SJSA1 (cell line): Measurements from ENCODE around the gene RUNX3. TPM values are rescaled to one million over a fixed set of nuclear protein-coding genes. Genes with fewer than 3 reads are reported as not detected.

Source experiments
- DNase-seq, 2 experiments: peaks; one replicate each; pipeline ENCODE4 v3.0.0-alpha.2; 2015 to 2020; ENCODE audit warnings: low spot score in 2 of 2, low read depth in 1 of 2
- H3K27ac ChIP-seq: fragments of 250-450 bp; sonication (Bioruptor Pico); 2 replicates; pipeline ENCODE4 v1.5.1; 2020; ENCODE audit warnings: mild to moderate bottlenecking, moderate library complexity
- H3K27me3 ChIP-seq: fragments of 250-450 bp; sonication (Bioruptor Pico); replicated peaks from 2 replicates; pipeline ENCODE4 v1.5.1; 2020; ENCODE audit warnings: mild to moderate bottlenecking, moderate library complexity
- H3K36me3 ChIP-seq: fragments of 250-450 bp; sonication (Bioruptor Pico); 2 replicates; pipeline ENCODE4 v1.5.1; 2020; ENCODE audit warnings: mild to moderate bottlenecking
- H3K4me1 ChIP-seq: fragments of 250-450 bp; sonication (Bioruptor Pico); replicated peaks from 2 replicates; pipeline ENCODE4 v1.6.1; 2021; ENCODE audit warnings: mild to moderate bottlenecking
- H3K4me3 ChIP-seq: fragments of 250-450 bp; sonication (Bioruptor Pico); 2 replicates; pipeline ENCODE4 v1.5.1; 2020; ENCODE audit warnings: mild to moderate bottlenecking
- H3K9me3 ChIP-seq: fragments of 250-450 bp; sonication (Bioruptor Pico); replicated peaks from 2 replicates; pipeline ENCODE4 v1.5.1; 2020; ENCODE audit warnings: mild to moderate bottlenecking
- total RNA-seq: library from RNA; depleted of rRNA; stranded (reverse); fragments of >200 nt; shearing (Covaris generic); gene quantifications from 2 replicates; pipeline ENCODE4 v1.2.3, GENCODE V29; 2014

RUNX3 gene
- total RNA-seq, 1 experiment from 2014 or later: 8.8 TPM

DNA sequence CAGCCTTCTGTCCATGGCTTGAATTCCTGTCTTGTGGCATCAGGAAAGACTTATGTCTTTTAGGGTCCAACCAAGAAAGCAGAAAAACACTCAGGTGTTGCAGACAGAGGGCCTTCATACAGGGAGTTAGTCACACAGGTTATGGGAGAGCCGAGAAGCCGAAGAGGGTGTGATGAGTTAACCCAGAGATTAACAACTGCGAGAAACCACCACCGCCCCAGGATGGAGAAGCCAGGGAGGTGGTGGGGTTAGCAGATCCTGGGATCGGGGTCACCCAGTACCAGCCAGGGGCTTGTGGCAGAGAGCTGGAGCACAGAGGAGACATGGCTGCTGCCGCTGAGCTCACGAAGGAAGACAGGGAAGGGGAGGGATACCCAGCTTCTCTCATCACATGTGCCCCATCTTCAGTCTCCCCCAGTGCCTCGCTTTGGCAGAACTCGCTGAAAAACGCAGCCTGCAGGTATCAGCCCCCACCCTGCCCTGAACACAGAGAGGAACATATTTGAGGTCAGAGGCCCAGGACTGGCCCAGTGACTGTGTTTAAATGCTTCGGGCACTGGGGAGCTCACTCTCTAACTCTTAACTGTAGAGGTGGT, 58.7 kb downstream of the RUNX3 start:
- Histone ChIP-seq H3K4me1 (no peaks in the 10 kb centered on the region), H3K4me3 (no peak overlapping the region), H3K27me3 (no peaks in the 10 kb centered on the region), H3K27ac (no peak overlapping the region), H3K9me3 (no peaks in the 10 kb centered on the region), H3K36me3 (no peaks in the 10 kb centered on the region)
- DNase-seq: no peak

DNA sequence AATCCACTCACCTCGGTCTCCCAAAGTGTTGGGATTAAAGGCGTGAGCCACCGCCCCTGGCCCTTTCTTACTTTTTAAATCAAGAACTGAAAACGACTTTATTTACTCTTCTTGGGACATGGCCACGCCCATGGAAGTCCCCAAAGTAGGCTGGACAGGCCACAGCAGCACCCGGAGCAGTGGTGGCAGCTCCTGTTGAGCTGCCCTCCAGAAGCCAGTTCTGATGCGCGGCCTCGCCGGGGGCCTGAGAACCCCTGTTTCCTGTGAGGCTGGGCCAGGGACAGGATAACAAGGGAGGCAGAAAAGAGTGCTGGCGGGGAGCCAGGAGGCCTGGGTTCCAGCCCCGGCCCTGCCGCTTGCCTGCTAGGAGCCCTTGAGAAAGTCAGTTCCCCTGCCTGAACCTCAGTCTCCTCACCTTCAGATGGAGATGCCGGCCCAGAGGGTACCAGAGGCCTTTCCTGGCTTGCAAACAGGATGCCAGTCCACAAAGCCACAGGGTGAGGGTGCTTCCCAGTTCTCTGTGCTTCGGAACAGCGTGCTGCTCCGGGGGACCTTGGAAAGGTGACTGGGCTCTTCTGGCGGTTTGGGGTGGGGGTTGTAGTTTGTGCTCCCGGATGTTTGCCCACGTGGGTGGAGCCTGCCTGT, 59.4 kb downstream of the RUNX3 start:
- Histone ChIP-seq H3K27ac (no peak overlapping the region), H3K36me3 (no peaks in the 10 kb centered on the region), H3K4me1 (no peaks in the 10 kb centered on the region), H3K27me3 (no peaks in the 10 kb centered on the region), H3K9me3 (no peaks in the 10 kb centered on the region), H3K4me3 (no peak overlapping the region)
- DNase-seq: no peak

DNA sequence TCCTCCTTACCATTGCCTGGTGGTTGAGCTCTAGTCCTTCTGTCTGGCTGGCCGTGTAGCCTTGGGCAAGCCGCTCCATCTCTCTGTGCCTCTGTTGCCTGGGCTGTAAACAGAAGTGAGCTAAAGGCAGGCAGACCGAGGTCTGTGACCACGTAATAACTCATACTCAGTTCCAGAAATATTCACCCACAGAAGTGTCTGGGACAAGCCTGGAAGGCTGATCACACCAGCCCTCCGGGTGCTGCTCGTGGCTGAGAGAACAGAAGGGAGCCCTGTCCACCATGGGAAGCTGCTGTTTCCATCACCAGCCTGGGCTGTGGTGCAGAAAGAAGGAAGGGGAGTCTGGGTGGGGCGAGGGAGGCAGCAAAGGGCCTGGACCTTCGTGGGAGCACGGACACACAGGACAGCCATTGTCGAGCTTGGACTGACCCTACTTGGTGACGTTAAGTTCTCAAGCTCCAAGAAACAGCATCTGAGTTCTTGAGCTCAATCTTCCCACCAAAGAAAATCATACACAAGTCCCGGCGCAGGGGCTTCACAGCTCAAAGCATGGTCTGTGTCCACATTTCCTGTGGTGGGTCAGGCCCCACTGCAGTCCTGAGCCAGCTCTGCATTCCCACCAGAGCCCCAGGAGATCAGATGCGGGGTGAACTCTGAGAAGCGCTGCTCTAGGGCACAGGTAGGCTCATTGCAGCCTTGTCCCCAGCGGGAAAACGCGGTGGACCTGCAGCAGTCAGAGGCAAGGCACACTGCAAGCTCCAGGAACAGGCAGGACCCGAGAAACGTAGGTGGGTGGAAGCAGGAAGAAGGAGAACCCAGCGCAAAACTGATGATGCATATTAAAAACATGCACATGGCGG, 61.8 kb downstream of the RUNX3 start:
- no peaks in the 10 kb centered on the region for H3K9me3 ChIP-seq
- H3K27me3 ChIP-seq: no peaks in the 10 kb centered on the region
- H3K4me1 ChIP-seq: peaks cover 5% of the 10 kb centered on the region; the same call in 1 of the 2 replicates
- H3K27ac ChIP-seq: no peak overlapping the region
- no peaks in the 10 kb centered on the region for H3K36me3 ChIP-seq
- no peak overlapping the region for H3K4me3 ChIP-seq
- no peak for DNase-seq

DNA sequence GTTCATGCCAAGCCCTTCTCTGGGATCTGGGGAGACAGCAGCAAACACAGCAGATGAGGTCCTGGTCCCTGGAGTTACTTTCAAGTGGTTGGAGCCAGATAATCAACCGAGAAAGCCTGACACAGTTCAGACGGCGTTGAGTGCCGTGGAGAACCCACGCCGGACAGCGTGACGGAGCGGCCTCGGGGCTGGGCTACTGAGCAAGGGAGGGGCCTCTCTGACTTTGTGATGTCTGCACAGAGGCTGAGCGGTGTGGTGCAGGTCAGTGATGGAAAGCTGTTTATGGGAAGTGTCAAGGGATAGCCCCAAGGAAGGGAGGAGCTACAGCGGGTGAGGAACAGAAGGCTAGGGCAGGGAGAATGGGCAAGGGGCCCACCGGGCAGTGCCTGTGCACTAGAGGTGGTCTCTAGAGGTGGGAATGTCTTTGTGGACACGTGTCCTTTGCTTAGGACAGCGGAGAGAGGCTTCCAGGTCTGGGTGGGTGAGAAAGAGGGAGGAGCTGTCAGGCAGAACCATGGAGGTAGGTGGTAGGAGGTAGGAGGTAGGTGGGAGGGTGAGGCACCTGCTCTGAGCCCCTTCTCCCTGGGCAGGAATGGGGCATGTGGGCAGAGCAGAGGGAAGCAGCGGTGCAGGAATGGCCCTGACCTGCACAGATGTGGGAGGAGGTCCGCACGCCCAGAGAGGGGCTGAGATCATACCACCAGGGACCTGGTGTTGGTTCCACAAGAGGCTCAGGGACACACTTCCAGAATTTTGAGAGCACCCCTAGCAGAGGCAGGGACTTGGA, 62.8 kb downstream of the RUNX3 start:
- no peak for DNase-seq
- Histone ChIP-seq H3K9me3 (no peaks in the 10 kb centered on the region), H3K27ac (no peak overlapping the region), H3K4me3 (no peak overlapping the region), H3K4me1 (peaks cover 10% of the 10 kb centered on the region; the same call in 1 of the 2 replicates), H3K27me3 (no peaks in the 10 kb centered on the region), H3K36me3 (no peaks in the 10 kb centered on the region)

DNA sequence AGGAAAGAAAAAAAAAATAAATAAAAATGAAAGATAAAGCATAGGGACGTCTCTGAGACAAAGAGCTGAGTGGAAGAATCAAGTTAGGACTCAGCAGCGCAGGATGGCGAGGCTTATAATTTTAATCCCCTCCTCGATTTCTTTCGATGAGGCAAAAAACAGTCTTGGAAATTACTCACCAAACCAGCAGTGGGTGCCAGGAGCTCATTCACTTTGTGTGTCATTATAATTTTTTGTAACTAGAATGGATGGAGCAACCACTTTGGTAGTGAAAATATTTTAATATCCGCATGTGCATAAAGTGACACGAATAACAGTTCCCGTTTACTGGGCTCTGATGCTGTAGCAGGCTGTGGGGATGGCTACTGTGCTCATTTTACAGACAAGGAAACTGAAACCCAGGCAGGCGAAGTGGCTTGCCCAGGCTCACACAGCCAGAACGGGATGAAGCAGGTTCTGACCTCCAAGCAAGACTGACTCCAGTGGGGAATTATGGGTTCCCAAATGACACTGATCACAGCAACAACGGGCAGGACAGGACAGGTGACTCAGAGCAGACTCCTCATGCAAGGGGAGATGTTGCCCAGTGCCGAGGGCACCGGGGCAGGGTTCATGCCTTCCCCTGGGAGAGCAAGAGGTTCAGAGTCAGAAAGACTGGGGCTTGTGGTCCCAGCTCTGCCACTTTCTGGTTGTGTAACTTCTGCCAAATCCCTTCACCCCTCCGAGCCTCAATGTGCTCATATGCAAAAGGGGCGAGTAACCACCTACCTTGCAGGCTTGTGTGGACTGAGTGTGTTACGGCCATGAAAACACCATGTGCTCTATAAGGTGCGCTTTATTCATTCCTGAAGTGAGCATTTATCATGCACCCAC, 63.6 kb downstream of the RUNX3 start:
- Histone ChIP-seq H3K27me3 (no peaks in the 10 kb centered on the region), H3K4me3 (no peak overlapping the region), H3K9me3 (no peaks in the 10 kb centered on the region), H3K27ac (no peak overlapping the region), H3K4me1 (peaks cover 10% of the 10 kb centered on the region; the same call in 1 of the 2 replicates), H3K36me3 (no peaks in the 10 kb centered on the region)
- DNase-seq: no peak

DNA sequence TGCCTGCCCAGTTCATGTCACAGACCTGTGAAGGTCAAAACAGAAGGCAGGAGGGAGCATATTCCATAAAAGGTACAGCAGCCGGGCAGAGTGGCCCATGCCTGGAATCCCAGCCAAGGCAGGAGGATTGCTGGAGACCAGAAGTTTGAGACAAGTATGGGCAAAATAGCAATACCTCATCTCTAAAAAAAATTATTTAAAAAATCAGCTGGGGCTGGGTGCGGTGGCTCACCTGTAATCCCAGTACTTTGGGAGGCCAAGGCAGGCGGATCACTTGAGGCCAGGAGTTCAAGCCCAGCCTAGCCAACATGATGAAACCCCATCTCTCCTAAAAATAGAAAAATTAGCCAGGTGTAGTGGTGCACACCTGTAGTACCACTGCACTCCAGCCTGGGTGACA, 64.5 kb downstream of the RUNX3 start:
- Histone ChIP-seq H3K4me1 (peaks cover 10% of the 10 kb centered on the region; the same call in 1 of the 2 replicates), H3K9me3 (no peaks in the 10 kb centered on the region), H3K27ac (no peak overlapping the region), H3K4me3 (no peak overlapping the region), H3K27me3 (no peaks in the 10 kb centered on the region), H3K36me3 (no peaks in the 10 kb centered on the region)
- no peak for DNase-seq

DNA sequence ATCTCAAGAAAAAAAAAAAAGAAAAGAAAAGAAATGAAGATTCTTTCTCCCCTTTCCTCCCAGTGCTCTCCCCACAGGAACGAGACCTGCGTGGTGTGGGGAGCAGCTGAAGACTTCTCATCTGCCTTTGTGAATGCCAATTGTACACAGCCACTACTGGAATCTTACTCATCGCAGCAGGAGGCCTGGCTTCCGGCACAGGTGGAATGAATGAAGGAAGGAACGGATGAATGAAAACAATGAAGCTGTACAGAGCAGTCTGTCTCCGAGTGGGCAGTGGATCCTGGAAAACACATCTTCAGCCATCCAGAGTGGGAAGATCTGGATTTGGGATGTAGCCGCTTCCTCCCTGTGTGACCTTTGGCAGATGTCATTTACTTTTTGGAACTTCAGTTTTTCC, 64.9 kb downstream of the RUNX3 start:
- Histone ChIP-seq H3K36me3 (no peaks in the 10 kb centered on the region), H3K4me1 (peaks cover 10% of the 10 kb centered on the region; the same call in 1 of the 2 replicates), H3K4me3 (no peak overlapping the region)

DNA sequence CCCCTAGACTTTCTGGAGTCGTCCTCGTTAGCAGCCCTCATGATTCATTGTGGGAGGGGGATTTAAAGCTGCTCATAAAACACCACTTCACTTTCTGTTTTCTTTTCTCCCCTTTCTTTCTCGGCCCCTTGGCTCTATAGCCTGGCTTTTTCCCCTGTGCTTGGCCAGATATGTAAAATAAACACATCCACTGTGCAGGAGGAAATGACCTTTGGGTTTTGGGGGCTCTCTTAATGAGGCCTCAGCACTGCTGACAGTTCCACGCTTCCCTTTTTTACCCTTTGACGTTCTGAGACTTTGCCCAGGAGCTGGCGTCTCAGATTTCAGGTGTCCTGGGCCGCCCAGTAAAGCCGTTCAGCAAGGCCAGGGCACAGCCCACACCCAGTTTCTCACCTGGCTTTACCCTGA, 65.7 kb downstream of the RUNX3 start:
- H3K4me3 ChIP-seq: no peak overlapping the region
- H3K27ac ChIP-seq: no peak overlapping the region
- no peaks in the 10 kb centered on the region for H3K36me3 ChIP-seq
- H3K4me1 ChIP-seq: peaks cover 10% of the 10 kb centered on the region; the same call in 1 of the 2 replicates
- H3K9me3 ChIP-seq: no peaks in the 10 kb centered on the region
- DNase-seq: no peak
- no peaks in the 10 kb centered on the region for H3K27me3 ChIP-seq

More for the DNA sequence above, 64.9 kb downstream of the RUNX3 start:
- H3K27me3 ChIP-seq: no peaks in the 10 kb centered on the region
- no peaks in the 10 kb centered on the region for H3K9me3 ChIP-seq
- DNase-seq: no peak
- no peak overlapping the region for H3K27ac ChIP-seq

DNA sequence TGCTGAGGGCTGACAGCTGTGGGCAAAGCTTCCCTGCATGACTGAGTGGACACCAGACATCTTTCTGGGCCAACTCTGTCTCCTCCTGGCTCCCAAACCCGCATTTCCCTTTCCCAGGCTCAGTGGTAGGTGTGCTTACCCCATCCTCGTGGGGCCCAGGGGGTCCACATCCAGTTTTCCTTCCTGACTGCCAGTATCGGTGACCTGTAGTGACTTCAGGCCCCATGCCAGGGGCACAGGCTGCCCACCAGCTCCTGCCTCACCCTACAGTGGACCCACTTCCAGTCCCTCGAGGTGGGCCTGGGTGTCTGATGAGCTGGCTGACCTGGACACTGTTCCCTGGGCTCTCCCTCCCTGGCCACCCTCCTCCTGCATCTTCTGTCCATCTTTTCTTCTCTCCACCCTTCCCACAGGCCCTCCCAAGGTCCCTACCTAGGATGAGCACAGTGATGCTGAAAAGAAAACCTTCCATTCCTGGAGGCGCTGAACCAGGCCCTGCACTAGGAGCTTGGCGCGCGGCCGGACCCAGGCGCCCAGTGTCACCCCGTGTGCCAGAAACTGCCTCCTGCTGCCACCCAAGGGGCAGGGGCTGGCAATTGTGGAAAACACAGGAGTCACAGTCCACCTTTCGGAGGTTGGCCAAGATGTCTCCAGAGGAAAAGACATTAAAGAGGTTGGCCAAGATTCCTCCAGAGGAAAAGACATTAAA, 67.1 kb downstream of the RUNX3 start:
- Histone ChIP-seq H3K4me3 (no peak overlapping the region), H3K27ac (no peak overlapping the region), H3K36me3 (no peaks in the 10 kb centered on the region), H3K4me1 (peaks cover 10% of the 10 kb centered on the region; the same call in 1 of the 2 replicates), H3K27me3 (no peaks in the 10 kb centered on the region), H3K9me3 (no peaks in the 10 kb centered on the region)
- no peak for DNase-seq

DNA sequence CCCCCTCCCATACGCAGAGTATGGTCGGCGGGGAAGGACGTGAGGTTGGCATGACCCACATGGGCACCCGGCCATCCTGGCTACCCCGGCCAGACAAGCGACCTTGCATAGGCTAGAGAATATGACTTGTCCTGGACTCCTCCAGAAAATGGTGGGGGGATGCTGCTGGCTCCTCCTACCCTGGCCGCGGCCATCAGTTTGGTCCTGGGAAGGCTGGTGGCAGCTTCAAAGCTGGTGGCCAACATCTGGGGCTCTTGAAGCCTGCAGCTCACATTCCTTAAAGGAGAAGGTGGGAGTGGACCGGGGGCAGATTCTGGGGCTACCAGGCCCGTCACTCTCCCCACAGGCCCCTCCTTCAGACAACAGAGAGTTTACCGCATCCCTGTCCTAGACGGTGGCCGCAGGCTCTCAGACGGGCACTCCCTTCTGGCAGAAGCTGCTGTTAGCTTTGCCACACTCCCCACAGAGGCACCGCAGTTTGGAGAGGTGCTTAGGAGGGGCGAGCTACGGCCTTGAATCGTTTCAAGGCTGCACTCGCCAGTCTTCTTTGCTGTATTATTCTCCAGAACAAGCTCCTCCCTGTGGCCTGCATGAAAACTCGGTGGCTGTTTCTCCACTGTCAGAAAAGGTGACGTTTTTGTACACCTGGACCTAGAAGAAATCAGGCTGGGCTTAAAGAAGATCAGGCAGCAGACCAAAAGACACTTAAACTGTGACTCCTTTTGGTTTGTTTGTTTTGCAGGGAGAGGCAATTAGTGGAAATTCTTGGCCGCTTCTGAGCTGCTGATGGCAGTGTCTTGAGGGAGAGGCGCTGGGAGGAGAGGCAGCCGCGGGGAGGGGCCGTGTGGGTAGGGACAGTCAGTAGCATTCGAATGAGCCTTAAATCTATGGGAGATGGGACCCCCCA, 68.0 kb downstream of the RUNX3 start:
- peaks cover 10% of the 10 kb centered on the region; the same call in 1 of the 2 replicates for H3K4me1 ChIP-seq
- no peak overlapping the region for H3K27ac ChIP-seq
- H3K27me3 ChIP-seq: no peaks in the 10 kb centered on the region
- H3K36me3 ChIP-seq: no peaks in the 10 kb centered on the region
- no peak for DNase-seq
- no peaks in the 10 kb centered on the region for H3K9me3 ChIP-seq
- no peak overlapping the region for H3K4me3 ChIP-seq

DNA sequence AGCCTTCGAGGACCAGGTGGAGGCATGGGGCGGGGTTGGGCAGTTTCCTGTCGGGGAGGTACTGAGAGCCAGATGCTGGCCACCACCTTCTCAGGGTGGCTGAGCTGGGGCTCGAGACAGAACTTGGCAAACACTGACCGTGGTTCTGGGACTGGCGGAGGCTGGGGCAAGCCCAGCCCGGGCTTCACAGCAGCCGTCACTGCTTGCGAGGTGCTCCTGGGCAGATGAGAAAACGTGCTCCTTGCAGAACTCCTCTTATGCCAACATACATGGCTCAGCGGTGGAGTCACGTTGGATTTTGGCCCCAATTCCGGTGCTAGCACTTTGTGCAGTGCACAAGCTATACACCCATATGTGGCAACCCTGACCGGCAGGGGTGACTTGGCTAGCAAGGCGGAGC, 69.2 kb downstream of the RUNX3 start:
- no peaks in the 10 kb centered on the region for H3K36me3 ChIP-seq
- H3K27me3 ChIP-seq: no peaks in the 10 kb centered on the region
- peaks cover 10% of the 10 kb centered on the region; the same call in 1 of the 2 replicates for H3K4me1 ChIP-seq
- DNase-seq: no peak
- no peaks in the 10 kb centered on the region for H3K9me3 ChIP-seq
- H3K27ac ChIP-seq: no peak overlapping the region
- H3K4me3 ChIP-seq: no peak overlapping the region
